ENCODE data around the gene NPY.

GRCh38 chr7:24283897-24284698, at the start of gene NPY:
- TF ChIP-seq FOS (IDR thresholded peaks at IDR 0.05; ENCODE audit: extremely low read depth, insufficient read length) (no peak), SMAD1 (IDR thresholded peaks at IDR 0.05; ENCODE audit: low read depth, low read length, partially characterized antibody) (no peak), FOXA3 (CRISPR knock-in tag; conservative IDR thresholded peaks at IDR 0.05 in 1 of 2, IDR thresholded peaks at IDR 0.05 in 1 of 2) (no peak), TAL1 (IDR thresholded peaks at IDR 0.05) (no peak), SFPQ (IDR thresholded peaks at IDR 0.05; ENCODE audit: low read depth, low read length) (no peak), MTA3 (IDR thresholded peaks at IDR 0.05; ENCODE audit: borderline replicate concordance) (no peak), GABPA (tag; conservative IDR thresholded peaks at IDR 0.05; ENCODE audit: low read depth) (no peak), NFXL1 (CRISPR knock-in tag; IDR thresholded peaks at IDR 0.05) (no peak), RAD21 (CRISPR knock-in tag; conservative IDR thresholded peaks at IDR 0.05 in 1 of 2, IDR thresholded peaks at IDR 0.05 in 1 of 2) (no peak), POLR2G (IDR thresholded peaks at IDR 0.05; ENCODE audit: low read depth, low read length) (no peak), ZNF311 (CRISPR knock-in tag; IDR thresholded peaks at IDR 0.05) (no peak), POLR2AphosphoS5 (IDR thresholded peaks at IDR 0.05; ENCODE audit: control insufficient read depth, insufficient read depth, low read depth, low read length) (no peak), REST (IDR thresholded peaks at IDR 0.05; ENCODE audit: borderline replicate concordance) (no peak), REST (CRISPR knock-in tag; IDR thresholded peaks at IDR 0.05; ENCODE audit: low read depth) (no peak)
- TF ChIP-seq, protein P1, sequence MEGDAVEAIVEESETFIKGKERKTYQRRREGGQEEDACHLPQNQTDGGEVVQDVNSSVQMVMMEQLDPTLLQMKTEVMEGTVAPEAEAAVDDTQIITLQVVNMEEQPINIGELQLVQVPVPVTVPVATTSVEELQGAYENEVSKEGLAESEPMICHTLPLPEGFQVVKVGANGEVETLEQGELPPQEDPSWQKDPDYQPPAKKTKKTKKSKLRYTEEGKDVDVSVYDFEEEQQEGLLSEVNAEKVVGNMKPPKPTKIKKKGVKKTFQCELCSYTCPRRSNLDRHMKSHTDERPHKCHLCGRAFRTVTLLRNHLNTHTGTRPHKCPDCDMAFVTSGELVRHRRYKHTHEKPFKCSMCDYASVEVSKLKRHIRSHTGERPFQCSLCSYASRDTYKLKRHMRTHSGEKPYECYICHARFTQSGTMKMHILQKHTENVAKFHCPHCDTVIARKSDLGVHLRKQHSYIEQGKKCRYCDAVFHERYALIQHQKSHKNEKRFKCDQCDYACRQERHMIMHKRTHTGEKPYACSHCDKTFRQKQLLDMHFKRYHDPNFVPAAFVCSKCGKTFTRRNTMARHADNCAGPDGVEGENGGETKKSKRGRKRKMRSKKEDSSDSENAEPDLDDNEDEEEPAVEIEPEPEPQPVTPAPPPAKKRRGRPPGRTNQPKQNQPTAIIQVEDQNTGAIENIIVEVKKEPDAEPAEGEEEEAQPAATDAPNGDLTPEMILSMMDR (IDR thresholded peaks at IDR 0.05 in 2 of 3, conservative IDR thresholded peaks at IDR 0.05 in 1 of 3; ENCODE audit: insufficient read depth in 2 of 3, low read depth in 1 of 3, low read length in 3 of 3) = no peak

Measured in K562 (cell line).